GM19467 (cell line): Measurements from ENCODE around the gene RAD1.

Source experiments
- ATAC-seq: cut with Tn5 transposase; IDR thresholded peaks from one replicate; pipeline ENCODE4 v1.9.1; 2021; ENCODE audit warnings: mild to moderate bottlenecking, moderate library complexity; ENCODE audit not compliant: unreplicated experiment

RAD1 gene

GRCh38 chr5:34918025-34918424, 2.7 kb upstream of the RAD1 start:
- ATAC-seq: no peak

- ATAC-seq: no peak
Measured at GRCh38 chr5:34916518-34916917, 1.2 kb upstream of the RAD1 start.

GRCh38 chr5:34915856-34916192, 520 bp upstream of the RAD1 start:
- peak; percentile 11 for ATAC-seq

- ATAC-seq: peak; percentile 12
Measured at GRCh38 chr5:34914671-34915138, 599 bp downstream of the RAD1 start.

- no peak for ATAC-seq
Measured at GRCh38 chr5:34913072-34913471, 2.2 kb downstream of the RAD1 start.

GRCh38 chr5:34905564-34905963, 9.7 kb downstream of the RAD1 start:
- no peak for ATAC-seq

- no peak for ATAC-seq
Measured at GRCh38 chr5:34903260-34903659, 12.0 kb downstream of the RAD1 start.

GRCh38 chr5:34900652-34901051, 14.7 kb downstream of the RAD1 start:
- no peak for ATAC-seq

- ATAC-seq: no peak
Measured at GRCh38 chr5:34899066-34899465, 16.2 kb downstream of the RAD1 start.

GRCh38 chr5:34898258-34898895, 16.9 kb downstream of the RAD1 start:
- peak; percentile 92 for ATAC-seq

- ATAC-seq: no peak
Measured at GRCh38 chr5:34897646-34898045, 17.7 kb downstream of the RAD1 start.

- no peak for ATAC-seq
Measured at GRCh38 chr5:34895641-34896419, 19.5 kb downstream of the RAD1 start.

GRCh38 chr5:34894716-34895115, 20.6 kb downstream of the RAD1 start:
- no peak for ATAC-seq

- no peak for ATAC-seq
Measured at GRCh38 chr5:34892414-34892813, 22.9 kb downstream of the RAD1 start.

- no peak for ATAC-seq
Measured at GRCh38 chr5:34891981-34892380, 23.3 kb downstream of the RAD1 start.

GRCh38 chr5:34889394-34889793, 25.9 kb downstream of the RAD1 start:
- ATAC-seq: no peak

- ATAC-seq: no peak
Measured at GRCh38 chr5:34886392-34887119, 28.7 kb downstream of the RAD1 start.

GRCh38 chr5:34881246-34881645, 34.1 kb downstream of the RAD1 start:
- ATAC-seq: no peak

- no peak for ATAC-seq
Measured at GRCh38 chr5:34876275-34876674, 39.0 kb downstream of the RAD1 start.

GRCh38 chr5:34870382-34870781, 44.9 kb downstream of the RAD1 start:
- ATAC-seq: no peak

GRCh38 chr5:34869256-34869655, 46.0 kb downstream of the RAD1 start:
- ATAC-seq: no peak

- ATAC-seq: no peak
Measured at GRCh38 chr5:34868791-34869190, 46.5 kb downstream of the RAD1 start.
